Measurements from ENCODE around the gene ARVCF.

DNA sequence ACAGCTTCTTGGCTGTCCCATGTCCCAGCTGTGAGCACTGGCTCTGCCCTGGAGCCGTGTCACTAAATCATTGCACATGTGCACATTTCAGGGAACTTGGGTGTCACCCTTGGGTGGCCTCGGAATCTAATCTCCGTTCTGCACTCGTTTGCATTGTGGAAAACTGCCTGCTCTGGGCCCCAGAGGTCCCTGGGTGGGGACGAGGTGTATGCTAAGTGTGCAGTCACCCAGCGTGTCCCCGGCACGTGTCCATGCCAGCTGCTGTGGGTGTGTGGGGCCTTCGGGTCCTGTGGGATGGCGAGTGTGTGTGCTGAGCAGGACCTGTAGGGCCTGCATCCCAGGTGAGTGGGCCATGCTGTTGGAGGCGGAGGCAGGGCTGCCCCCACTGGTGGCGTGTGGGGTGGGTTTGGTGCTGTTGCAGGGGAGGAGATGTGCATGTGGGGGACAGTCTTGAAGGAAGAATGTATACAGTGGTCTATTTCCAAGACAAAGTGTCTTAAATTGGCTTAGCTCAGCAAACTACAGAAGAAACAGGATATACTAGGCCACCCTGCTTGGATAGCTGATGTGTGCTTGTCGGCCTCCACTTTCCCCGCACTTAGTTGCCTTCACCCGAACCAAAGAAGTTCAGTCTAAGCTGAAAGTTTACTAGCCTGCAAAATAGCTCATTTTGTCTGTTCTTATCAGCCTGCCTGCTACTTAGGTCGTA is 18.9 kb upstream of the ARVCF start:
- TF ChIP-seq POLR2A (IDR thresholded peaks at IDR 0.05), result no peak
- TF ChIP-seq, protein P1, sequence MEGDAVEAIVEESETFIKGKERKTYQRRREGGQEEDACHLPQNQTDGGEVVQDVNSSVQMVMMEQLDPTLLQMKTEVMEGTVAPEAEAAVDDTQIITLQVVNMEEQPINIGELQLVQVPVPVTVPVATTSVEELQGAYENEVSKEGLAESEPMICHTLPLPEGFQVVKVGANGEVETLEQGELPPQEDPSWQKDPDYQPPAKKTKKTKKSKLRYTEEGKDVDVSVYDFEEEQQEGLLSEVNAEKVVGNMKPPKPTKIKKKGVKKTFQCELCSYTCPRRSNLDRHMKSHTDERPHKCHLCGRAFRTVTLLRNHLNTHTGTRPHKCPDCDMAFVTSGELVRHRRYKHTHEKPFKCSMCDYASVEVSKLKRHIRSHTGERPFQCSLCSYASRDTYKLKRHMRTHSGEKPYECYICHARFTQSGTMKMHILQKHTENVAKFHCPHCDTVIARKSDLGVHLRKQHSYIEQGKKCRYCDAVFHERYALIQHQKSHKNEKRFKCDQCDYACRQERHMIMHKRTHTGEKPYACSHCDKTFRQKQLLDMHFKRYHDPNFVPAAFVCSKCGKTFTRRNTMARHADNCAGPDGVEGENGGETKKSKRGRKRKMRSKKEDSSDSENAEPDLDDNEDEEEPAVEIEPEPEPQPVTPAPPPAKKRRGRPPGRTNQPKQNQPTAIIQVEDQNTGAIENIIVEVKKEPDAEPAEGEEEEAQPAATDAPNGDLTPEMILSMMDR (IDR thresholded peaks at IDR 0.05), result no peak
